ENCODE measurements around the gene ZDHHC7.
"Not testable (repeated sequence)": the region's sequence is repeated elsewhere in the genome, so short reads cannot be mapped to it uniquely, and the experiment has no call there.

Gene ZDHHC7

GRCh38 chr16:84952335-84953189 lies 58.8 kb downstream of the ZDHHC7 start:
- Histone ChIP-seq H3K4me3 (no peak overlapping the region), H3K27ac (peak overlapping the region in 2 of 21 experiments; percentile 7 to 12)

DNA sequence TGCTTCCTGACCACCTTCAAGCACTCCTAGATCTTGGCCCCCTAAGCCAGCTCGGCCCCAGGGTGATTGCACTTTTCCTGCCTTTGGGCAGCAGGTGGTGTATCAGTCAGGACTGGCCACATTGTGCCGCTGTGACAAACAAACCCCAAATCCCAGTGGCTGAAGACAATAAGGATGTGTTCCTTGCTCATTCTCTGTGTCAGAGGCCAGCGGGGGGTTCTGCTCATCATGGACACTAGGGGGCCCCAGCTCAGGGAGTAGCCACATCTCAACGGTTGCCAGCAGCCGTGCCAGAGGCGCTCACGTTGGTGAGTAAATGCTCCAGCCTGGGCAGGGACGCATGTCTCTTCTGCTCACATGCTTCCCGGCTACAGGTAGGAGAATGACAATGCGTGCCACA lies 60.4 kb downstream of the ZDHHC7 start:
- H3K4me3 ChIP-seq = no peak overlapping the region
- H3K27ac ChIP-seq = no peak overlapping the region

DNA sequence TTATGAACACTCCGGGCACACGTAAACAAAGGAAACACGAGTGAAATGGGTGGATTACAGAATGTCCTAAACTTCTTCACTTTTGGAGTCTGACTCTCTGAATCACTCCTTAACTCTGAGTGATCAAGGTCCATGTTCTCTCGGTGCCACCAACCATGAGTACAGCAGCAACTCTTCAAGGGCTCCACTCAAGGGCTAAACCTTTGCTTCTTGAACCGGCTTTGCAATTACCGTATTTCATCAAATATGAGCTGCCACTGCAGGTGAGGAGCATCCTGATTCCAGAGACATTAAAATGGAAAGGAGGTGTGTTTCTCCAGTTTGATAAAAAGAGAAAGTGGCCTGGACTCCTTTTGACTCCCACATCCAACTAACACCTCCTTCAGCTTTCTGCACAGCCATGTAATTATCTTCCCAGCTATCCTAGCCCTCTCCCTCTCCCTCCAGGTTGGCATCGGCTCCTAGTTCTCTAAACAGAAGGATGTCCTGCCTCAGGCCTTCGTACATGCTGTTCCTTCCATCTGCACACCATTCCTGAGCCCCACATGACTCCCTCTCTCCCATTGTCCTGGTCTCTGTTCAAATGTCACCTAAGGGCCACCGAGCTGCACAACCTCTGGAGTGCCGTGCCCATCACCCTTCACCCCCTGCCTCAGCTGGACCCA lies 61.4 kb downstream of the ZDHHC7 start:
- Histone ChIP-seq H3K4me3 (no peak overlapping the region), H3K27ac (no peak overlapping the region)

DNA sequence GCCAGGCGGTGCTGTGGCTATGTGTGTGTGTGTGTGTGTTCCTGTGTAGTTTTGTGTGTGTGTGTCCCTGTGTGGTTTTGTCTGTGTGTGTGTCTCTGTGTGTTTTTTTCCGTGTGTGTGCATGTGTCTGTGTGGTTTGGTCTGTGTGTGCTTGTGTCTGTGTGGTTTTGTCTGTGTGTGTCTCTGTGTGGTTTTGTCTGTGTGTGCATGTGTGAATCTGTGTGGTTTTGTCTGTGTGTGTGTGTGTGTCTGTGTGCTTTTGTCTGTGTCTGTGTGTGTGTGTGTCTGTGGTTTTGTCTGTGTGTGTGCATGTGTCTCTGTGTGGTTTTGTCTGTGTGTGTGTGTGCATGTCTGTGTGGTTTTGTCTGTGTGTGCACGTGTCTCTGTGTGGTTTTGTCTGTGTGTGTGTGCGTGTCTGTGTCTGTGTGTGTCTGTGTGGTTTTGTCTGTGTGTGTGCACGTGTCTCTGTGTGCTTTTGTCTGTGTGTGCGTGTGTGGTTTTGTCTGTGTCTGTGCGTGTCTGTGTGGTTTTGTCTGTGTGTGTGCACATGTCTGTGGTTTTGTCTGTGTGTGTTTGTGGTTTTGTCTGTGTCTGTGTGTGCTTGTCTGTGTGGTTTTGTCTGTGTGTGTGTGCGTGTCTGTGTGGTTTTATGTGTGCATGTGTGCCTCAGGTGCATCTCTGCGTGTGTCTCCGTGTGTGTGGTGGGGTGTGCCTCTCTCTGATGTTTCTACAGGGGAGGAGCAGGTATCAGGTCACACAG lies 62.3 kb downstream of the ZDHHC7 start:
- Histone ChIP-seq H3K4me3 (no peak overlapping the region), H3K27ac (no peak overlapping the region)

DNA sequence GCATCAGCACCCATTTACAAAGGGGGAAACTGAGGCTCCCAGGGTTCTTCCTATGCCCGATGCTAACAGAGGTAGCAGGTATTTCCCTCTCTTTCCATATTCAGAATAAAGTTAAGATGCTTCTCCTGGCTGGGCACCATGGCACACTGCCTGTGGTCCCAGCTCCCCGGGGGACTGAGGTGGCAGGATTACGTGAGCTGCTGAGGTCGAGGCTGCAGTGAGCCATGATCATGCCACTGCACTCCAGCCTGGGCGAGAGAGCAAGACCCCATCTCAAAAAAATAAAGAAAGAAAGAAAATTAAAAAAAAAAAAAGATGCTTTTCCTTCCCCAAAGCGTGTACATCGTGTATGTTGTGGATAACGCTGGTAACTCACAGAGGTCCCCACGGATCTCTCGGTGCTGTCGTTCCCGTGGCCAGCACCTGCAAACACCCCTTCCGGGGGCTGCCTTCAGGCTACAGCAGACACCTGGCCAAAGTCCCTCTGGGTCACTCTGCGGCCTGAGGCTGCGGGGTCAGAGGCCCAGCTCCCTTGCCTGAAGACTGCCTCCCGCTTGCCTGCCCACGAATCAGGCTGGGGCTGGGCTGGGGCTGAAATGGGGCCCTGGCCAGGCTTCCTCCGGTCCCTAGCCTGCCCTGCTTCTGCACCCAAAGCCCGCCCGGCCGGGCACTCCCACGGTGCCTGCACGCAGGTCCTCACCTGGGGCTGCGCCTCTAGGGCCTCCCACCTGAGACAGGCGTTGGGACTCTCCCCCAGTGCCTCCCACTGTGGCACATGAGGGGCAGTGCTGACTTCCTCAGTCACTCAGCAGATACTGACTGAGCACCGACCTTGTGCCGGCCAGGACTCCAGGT lies 63.1 kb downstream of the ZDHHC7 start:
- H3K4me3 ChIP-seq = no peak overlapping the region
- H3K27ac ChIP-seq = no peak overlapping the region

DNA sequence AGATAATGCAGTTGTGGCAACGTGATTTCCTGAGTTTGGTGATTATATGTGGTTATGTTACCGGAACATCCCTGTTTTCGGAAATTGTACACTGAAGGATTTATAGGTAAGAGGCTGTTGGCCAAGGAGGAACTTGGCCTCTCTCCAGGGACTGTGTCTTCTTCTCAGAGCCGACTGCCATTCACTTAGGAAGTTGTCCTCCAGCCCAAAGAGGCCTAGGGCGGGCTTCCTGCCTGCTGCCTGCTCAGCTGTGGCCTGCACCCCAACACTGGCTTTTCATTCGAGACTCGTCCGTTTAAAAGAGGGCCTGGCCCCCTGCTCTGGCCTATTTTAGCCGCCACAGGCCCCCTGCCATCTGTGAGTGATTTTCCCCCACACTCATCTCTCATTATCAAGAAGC lies 64.3 kb downstream of the ZDHHC7 start:
- no peak overlapping the region for H3K27ac ChIP-seq
- no peak overlapping the region for H3K4me3 ChIP-seq

DNA sequence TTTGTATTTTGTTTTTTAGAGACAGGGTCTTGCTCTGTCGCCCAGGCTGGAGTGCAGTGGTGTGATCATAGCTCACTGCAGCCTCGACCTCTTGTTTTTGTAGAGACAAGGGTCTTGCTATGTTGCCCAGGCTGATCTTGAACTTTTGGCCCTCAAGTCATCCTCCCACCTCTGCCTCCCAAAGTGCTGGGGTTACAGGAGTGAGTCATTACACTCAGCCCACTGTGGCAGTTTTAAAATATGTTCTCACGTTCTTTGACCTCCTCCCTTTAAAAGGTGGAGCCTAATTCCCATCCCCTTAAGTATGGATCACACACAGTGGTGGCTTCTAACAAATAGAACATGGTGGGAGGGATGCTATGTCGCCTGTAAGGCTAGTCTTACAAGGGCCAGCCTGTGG lies 67.7 kb downstream of the ZDHHC7 start:
- H3K4me3 ChIP-seq = no peak overlapping the region
- no peak overlapping the region for H3K27ac ChIP-seq

DNA sequence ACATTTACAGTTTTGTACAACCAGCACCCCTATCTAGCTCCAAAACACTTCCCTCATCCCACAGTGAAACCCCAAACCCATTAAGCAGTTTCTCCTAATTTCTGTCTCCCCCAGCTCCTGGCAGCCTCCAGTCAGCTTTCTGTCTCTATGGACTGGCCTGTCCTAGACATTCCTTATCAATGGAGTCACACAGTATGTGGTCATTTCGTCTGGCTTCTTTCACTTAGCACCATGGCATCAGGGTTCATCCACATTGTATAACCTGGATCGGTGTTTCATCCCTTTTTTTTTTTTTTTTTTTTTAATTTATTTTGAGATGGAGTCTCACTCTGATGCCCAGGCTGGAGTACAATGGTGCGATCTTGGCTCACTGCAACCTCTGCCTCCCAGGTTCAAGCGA lies 68.5 kb downstream of the ZDHHC7 start:
- Histone ChIP-seq H3K27ac (no peak overlapping the region), H3K4me3 (no peak overlapping the region)

DNA sequence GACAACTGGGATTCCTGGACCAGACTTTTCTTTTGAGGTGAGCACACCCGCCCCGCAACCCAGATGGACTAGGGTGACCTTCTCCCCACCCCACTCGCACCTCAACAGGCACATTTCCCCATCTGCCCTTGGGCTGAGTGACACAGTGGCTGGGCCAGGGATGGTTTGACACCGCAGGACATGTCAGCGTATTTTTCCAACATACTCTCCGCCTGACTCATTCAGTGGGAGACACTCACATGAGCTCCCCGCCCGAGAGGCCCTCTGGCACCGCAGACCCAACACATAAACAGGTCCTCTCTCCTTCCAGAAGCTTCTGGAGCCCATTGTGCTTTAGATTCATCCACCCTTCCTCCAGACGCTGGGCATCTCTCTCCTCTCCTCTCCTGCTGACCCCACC lies 69.4 kb downstream of the ZDHHC7 start:
- Histone ChIP-seq H3K27ac (peak overlapping the region in 1 of 21 experiments; percentile 33), H3K4me3 (no peak overlapping the region)

- peak overlapping the region in 6 of 21 experiments; percentile 34 to 63 (median 44) for H3K27ac ChIP-seq
- H3K4me3 ChIP-seq = no peak overlapping the region
Measured at GRCh38 chr16:84940670-84941551, 70.4 kb downstream of the ZDHHC7 start.

DNA sequence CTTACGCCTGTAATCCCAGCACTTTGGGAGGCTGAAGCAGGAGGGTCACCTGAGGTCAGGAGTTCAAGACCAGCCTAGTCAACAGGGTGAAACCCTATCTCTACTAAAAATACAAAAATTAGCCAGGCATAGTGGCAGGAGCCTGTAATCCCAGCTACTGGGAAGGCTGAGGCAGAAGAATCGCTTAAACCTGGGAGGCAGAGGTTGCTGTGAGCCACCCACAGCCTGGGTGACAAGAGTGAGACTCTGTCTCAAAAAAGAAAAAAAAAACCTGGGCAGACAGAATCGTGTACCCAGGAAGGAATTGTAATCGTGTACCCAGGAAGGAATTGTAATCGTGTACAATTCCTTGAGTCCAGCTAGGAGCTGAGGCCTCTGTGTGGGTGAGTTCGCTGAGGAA lies 72.7 kb downstream of the ZDHHC7 start:
- H3K4me3 ChIP-seq, H3K27ac ChIP-seq: not testable (repeated sequence)

- peak overlapping the region in 2 of 21 experiments; percentile 41 to 46 for H3K27ac ChIP-seq
- no peak overlapping the region for H3K4me3 ChIP-seq
Measured at GRCh38 chr16:84937196-84938005, 73.9 kb downstream of the ZDHHC7 start.

DNA sequence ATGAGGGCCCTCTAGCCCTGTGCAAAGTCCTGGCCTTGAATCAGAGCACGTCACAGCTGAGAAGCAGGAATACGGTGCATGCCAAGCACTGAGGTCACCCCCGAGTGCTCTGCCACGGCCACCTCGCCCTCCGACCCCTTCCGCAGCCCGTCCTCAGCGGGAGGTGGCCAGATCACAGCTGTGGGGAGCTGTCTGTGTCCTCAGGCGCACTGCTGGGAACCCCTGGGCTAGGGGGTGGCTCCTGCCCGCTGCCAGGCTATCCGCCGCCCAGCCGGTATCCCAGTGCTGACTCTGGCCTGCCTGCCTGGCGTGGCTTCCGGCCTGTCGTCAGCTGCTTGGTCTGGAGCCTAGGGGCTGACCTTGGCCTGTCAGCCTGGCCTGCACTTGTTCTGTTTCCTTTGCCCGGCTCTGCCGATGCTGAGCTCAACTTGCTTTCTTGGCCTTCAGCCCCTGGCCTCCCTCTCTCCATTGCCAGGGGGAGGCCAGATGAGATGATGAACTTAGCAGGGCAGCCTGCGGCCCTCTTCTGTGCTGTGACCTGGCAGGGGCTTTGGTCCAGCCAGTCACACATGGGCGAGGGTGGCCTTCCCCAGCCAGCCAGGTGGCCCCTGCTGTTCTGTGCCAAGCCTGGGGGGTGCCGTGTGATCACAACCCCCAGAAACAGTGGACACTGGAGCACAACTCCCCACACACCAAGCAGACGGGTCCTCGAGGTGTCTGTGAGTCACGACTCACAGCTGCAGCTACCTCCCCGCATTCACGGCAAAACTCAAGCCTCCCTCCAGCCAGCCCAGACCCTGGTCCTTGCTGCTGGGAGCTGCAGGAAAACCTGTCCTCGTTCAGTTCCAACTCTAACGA lies 77.3 kb downstream of the ZDHHC7 start:
- Histone ChIP-seq H3K27ac (peak overlapping the region in 7 of 21 experiments; percentile 4 to 72 (median 54)), H3K4me3 (no peak overlapping the region)

- peak overlapping the region in 3 of 21 experiments; percentile 49 to 72 (median 70) for H3K27ac ChIP-seq
- no peak overlapping the region for H3K4me3 ChIP-seq
Measured at GRCh38 chr16:84932681-84933080, 78.7 kb downstream of the ZDHHC7 start.

DNA sequence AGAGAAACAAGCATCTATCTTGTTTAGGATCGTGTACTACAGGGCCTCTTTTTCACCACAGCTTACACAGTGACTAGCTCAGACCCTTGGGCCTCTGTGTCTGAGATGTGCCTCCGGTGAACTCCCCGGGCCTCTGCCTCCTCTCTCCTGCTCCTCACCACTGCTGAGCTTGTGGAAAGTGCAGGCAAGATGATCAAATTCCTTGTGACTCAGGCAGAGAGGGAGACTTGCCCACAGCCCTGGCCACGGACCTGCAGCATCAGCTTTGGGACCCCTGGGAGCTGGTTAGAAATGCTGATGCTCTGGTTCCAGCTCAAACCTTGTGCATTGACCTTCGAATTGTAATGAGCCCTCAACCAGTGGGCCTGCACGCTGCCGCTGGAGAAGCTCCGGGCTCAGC lies 79.8 kb downstream of the ZDHHC7 start:
- Histone ChIP-seq H3K27ac (peak overlapping the region in 2 of 21 experiments; percentile 3 to 25), H3K4me3 (no peak overlapping the region)

GRCh38 chr16:84931107-84931494 lies 80.2 kb downstream of the ZDHHC7 start:
- Histone ChIP-seq H3K27ac (peak overlapping the region in 4 of 21 experiments; percentile 3 to 52 (median 30)), H3K4me3 (no peak overlapping the region)
